HuH-7 (cell line): Measurements from ENCODE around the gene MUC3A.

ENCODE experiments used
- DNase-seq: peaks from one replicate; pipeline ENCODE4 v3.0.0; 2011; ENCODE audit warnings: low spot score

MUC3A gene

GRCh38 chr7:100947792-100948191, 1.5 kb upstream of the MUC3A start:
- DNase-seq: no peak

- DNase-seq: no peak
Observed at GRCh38 chr7:100949933-100950443, 654 bp downstream of the MUC3A start.

- DNase-seq: no peak
Observed at GRCh38 chr7:100951172-100951571, 1.8 kb downstream of the MUC3A start.

GRCh38 chr7:100951888-100952560, 2.7 kb downstream of the MUC3A start:
- no peak for DNase-seq

- DNase-seq: no peak
Observed at GRCh38 chr7:100952641-100953040, 3.3 kb downstream of the MUC3A start.

GRCh38 chr7:100957832-100958421, 8.6 kb downstream of the MUC3A start:
- DNase-seq: no peak

GRCh38 chr7:100959894-100960293, 10.6 kb downstream of the MUC3A start:
- DNase-seq: no peak

- no peak for DNase-seq
Observed at GRCh38 chr7:100962537-100962936, 13.2 kb downstream of the MUC3A start.

GRCh38 chr7:100963386-100963785, 14.1 kb downstream of the MUC3A start:
- DNase-seq: no peak

GRCh38 chr7:100963874-100964273, 14.5 kb downstream of the MUC3A start:
- DNase-seq: no peak

- DNase-seq: no peak
Observed at GRCh38 chr7:100964630-100965029, 15.3 kb downstream of the MUC3A start.

- no peak for DNase-seq
Observed at GRCh38 chr7:100965045-100965722, 15.8 kb downstream of the MUC3A start.

GRCh38 chr7:100965723-100966541, 16.6 kb downstream of the MUC3A start:
- DNase-seq: peak; percentile 96

- no peak for DNase-seq
Observed at GRCh38 chr7:100966542-100967291, 17.4 kb downstream of the MUC3A start.

GRCh38 chr7:100967292-100967863, 18.0 kb downstream of the MUC3A start:
- no peak for DNase-seq

- no peak for DNase-seq
Observed at GRCh38 chr7:100968031-100968430, 18.7 kb downstream of the MUC3A start.

- no peak for DNase-seq
Observed at GRCh38 chr7:100968650-100969049, 19.3 kb downstream of the MUC3A start.

GRCh38 chr7:100969066-100969615, 19.8 kb downstream of the MUC3A start, which contains the start of gene MUC12:
Gene MUC12 (plus strand): TSS chr7:100969565. CDS start chr7:100969623, 58 bp downstream.
- no peak for DNase-seq

- DNase-seq: no peak
Observed at GRCh38 chr7:100971111-100972001, 22.0 kb downstream of the MUC3A start.

- no peak for DNase-seq
Observed at GRCh38 chr7:100972002-100972347, 22.6 kb downstream of the MUC3A start.
